GM21529 (cell line): Measurements from ENCODE around the gene ZNF695.

Experiments
- ATAC-seq: cut with Tn5 transposase; IDR thresholded peaks from one replicate; pipeline ENCODE4 v1.9.1; 2021; ENCODE audit not compliant: unreplicated experiment

The ZNF695 gene

GRCh38 chr1:246959944-246960693 is 47.7 kb downstream of the ZNF695 start:
- peak; percentile 56 for ATAC-seq

GRCh38 chr1:246954126-246954525 is 53.7 kb downstream of the ZNF695 start:
- no peak for ATAC-seq

DNA sequence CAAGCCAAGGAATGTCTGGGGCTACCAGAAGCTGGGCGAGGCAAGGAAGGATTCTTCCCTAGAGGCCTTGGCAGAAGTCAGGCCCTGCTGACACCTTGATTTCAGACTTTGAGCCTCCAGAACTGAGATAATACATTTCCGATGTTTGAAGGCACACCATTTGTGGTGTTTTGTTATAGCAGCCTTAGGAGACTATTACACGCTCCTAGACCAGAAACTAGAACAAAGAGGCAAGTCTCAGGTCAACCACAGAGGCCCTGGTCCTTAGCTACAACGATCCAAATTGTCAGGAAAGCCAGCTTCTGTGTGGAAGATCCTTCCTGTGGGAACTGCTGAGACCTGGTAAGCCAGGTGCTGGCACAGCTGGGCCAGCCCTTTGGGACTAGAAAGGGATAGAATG is 56.4 kb downstream of the ZNF695 start:
- ATAC-seq, result no peak

DNA sequence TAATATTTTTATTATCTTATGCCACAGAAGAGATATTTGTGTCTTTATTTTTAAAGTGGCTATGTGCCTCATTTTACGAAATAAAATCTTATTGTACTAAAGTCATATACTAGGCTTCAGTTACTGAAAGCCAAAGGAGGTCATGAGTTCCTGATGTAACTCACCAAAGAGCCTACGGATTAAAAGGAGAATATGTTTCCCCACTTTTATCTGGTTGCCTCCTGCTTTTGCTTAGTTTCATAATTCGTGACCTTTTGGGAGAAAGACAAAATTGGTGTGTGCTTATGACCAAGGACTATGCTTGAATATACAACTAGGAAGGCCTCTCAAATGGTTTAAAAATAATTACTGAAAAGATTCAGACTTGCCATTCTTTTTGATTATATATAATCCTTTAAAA is 57.9 kb downstream of the ZNF695 start:
- ATAC-seq, result no peak

- no peak for ATAC-seq
These were observed 60.6 kb downstream of the ZNF695 start for GRCh38 chr1:246947255-246947654.

DNA sequence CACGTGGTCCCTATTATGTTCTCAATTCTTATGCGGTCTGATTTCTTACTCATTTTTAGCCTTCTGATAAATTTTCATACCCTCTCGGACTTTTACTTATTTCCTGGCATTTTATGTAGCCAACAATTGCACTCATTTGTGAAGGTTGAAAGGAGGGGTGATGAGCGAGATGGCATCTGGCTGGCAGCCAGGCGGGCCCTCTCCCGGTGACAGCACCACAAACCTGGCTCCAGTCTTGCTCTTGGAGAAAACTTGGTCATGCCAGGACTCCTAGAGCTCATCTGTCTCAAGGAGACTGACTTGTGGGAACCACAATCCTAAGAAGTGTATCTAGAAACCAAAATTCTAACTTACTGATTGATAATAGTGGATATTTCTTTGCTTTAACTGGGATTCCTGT is 61.5 kb downstream of the ZNF695 start:
- no peak for ATAC-seq
